SK-N-MC (cell line): ENCODE measurements around the gene RAD17.

Experiments
- EZH2 ChIP-seq: fragments of 200-600 bp; sonication (generic); IDR thresholded peaks from one replicate; pipeline ENCODE4 v1.6.1; 2017; ENCODE audit warnings: antibody characterized with exemption
- FOXP2 ChIP-seq: optimal IDR thresholded peaks from 2 replicates; pipeline ENCODE3; 2011; ENCODE audit warnings: mild to moderate bottlenecking, moderate library complexity; ENCODE audit not compliant: insufficient read depth; ENCODE audit errors: extremely low read length, control extremely low read depth
- POLR2AphosphoS5 ChIP-seq: IDR thresholded peaks from 2 replicates; pipeline ENCODE4 v1.6.1; 2012; ENCODE audit warnings: mild to moderate bottlenecking, low read depth, low read length, borderline replicate concordance

GRCh38 chr5:69404659-69405330 lies 35.2 kb downstream of the RAD17 start:
- TF ChIP-seq EZH2, result no peak
- no peak for TF ChIP-seq POLR2AphosphoS5
- TF ChIP-seq FOXP2, result no peak
